ENCODE measurements around the gene PTCD3. TPM values are rescaled to one million over a fixed set of nuclear protein-coding genes. Genes with fewer than 3 reads are reported as not detected.

Gene PTCD3
- total and polyA plus RNA-seq, 3 donors from 2014 or later, result 120 to 213 (median 167) TPM

- Histone ChIP-seq H3K4me3 (no peak overlapping the region), H3K9me3 (no peaks in the 10 kb centered on the region), H3K27me3 (no peaks in the 10 kb centered on the region), H3K4me1 (no peaks in the 10 kb centered on the region), H3K36me3 (ENCODE audit: low read depth, missing control alignments) (no peaks in the 10 kb centered on the region), H3K27ac (no peak overlapping the region)
- no peak for DNase-seq
- 92 to 93% methylated on average over 5 of the region's 5 CpGs for WGBS, 2 donors
- intact Hi-C loops (cut with DNase I; ENCODE audit: low total_unique reads), result no loop called here
- TF ChIP-seq POLR2A (IDR thresholded peaks at IDR 0.05) (no peak), CTCF (IDR thresholded peaks at IDR 0.05) (no peak)
Measured at GRCh38 chr2:86123328-86123925, 17.4 kb downstream of the PTCD3 start.

DNA sequence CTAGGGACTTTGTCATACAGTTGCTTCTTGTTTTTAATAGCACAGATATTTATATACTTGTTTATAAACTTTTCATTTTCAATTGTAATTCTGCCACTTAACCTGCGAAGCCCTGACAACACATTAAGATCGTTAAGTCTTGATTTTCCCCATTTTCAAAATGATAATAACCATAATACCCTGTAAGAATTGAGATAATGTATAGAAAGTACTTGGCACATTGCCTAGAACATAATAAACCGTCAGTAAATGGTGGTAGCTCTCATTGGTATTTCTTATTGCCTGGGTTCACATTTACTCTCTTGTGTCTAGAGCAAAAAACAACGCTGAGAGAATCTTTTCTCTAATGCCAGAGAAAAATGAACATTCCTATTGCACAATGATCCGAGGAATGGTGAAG, 18.6 kb downstream of the PTCD3 start:
- no peaks in the 10 kb centered on the region for H3K27me3 ChIP-seq
- H3K4me3 ChIP-seq, result no peak overlapping the region
- no peaks in the 10 kb centered on the region for H3K36me3 ChIP-seq (ENCODE audit: low read depth, missing control alignments)
- H3K9me3 ChIP-seq, result no peaks in the 10 kb centered on the region
- H3K27ac ChIP-seq, result no peak overlapping the region
- no peak for DNase-seq
- H3K4me1 ChIP-seq, result no peaks in the 10 kb centered on the region
- TF ChIP-seq POLR2A (IDR thresholded peaks at IDR 0.05) (no peak), CTCF (IDR thresholded peaks at IDR 0.05) (no peak)
- intact Hi-C loops (cut with DNase I; ENCODE audit: low total_unique reads), result no loop called here
- WGBS, 2 donors, result 79 to 85% methylated on average over 5 of the region's 5 CpGs

GRCh38 chr2:86134709-86135108, 28.7 kb downstream of the PTCD3 start:
- H3K9me3 ChIP-seq, result no peaks in the 10 kb centered on the region
- H3K4me1 ChIP-seq, result peaks cover 3% of the 10 kb centered on the region
- no peaks in the 10 kb centered on the region for H3K27me3 ChIP-seq
- TF ChIP-seq POLR2A (IDR thresholded peaks at IDR 0.05), result no peak
- no peak for TF ChIP-seq CTCF (IDR thresholded peaks at IDR 0.05)
- H3K4me3 ChIP-seq, result no peak overlapping the region
- no peak for DNase-seq
- no peak overlapping the region for H3K27ac ChIP-seq
- H3K36me3 ChIP-seq (ENCODE audit: low read depth, missing control alignments), result no peaks in the 10 kb centered on the region
- intact Hi-C loops (cut with DNase I; ENCODE audit: low total_unique reads), result no loop called here
- WGBS, 2 donors, result 86% methylated on average over 4 of the region's 4 CpGs

- no peak for DNase-seq
- peaks cover 3% of the 10 kb centered on the region for H3K4me1 ChIP-seq
- no peaks in the 10 kb centered on the region for H3K27me3 ChIP-seq
- intact Hi-C loops (cut with DNase I; ENCODE audit: low total_unique reads), result no loop called here
- 78 to 84% methylated on average over 5 of the region's 5 CpGs for WGBS, 2 donors
- no peaks in the 10 kb centered on the region for H3K36me3 ChIP-seq (ENCODE audit: low read depth, missing control alignments)
- H3K27ac ChIP-seq, result no peak overlapping the region
- H3K9me3 ChIP-seq, result no peaks in the 10 kb centered on the region
- no peak for TF ChIP-seq POLR2A (IDR thresholded peaks at IDR 0.05)
- TF ChIP-seq CTCF (IDR thresholded peaks at IDR 0.05), result no peak
- H3K4me3 ChIP-seq, result no peak overlapping the region
Measured at GRCh38 chr2:86135653-86136052, 29.6 kb downstream of the PTCD3 start.

- TF ChIP-seq CTCF (IDR thresholded peaks at IDR 0.05) (no peak), POLR2A (IDR thresholded peaks at IDR 0.05) (no peak)
- Histone ChIP-seq H3K27ac (no peak overlapping the region), H3K9me3 (no peaks in the 10 kb centered on the region), H3K36me3 (ENCODE audit: low read depth, missing control alignments) (no peaks in the 10 kb centered on the region), H3K27me3 (no peaks in the 10 kb centered on the region), H3K4me3 (no peak overlapping the region), H3K4me1 (peaks cover 3% of the 10 kb centered on the region)
- DNase-seq, result no peak
- 90 to 93% methylated on average over 2 of the region's 2 CpGs for WGBS, 2 donors
- intact Hi-C loops (cut with DNase I; ENCODE audit: low total_unique reads), result no loop called here
Measured at GRCh38 chr2:86136141-86136540, 30.1 kb downstream of the PTCD3 start.

All from testis (tissue), 3 donors.